Memory B cell (primary cell): ENCODE measurements around the gene DNAJC8.

Experiments
- ATAC-seq: fragments of 150-1000 bp; cut with Tn5 transposase; 2 replicates; pipeline ENCODE4 v1.10.0; 2021; ENCODE audit warnings: low read depth, mild to moderate bottlenecking, moderate library complexity
- DNase-seq, 2 donors: peaks; one replicate each; pipeline ENCODE4 v3.0.0; 2022; ENCODE audit warnings: low spot score in 2 of 2
- H3K27ac Mint-ChIP-seq: one replicate; pipeline ENCODE4 v1.8.0; 2022; ENCODE audit warnings: mild to moderate bottlenecking, moderate library complexity, mixed read lengths
- H3K27me3 Mint-ChIP-seq: one replicate; pipeline ENCODE4 v1.8.0; 2022; ENCODE audit warnings: mixed read lengths
- H3K36me3 Mint-ChIP-seq: one replicate; pipeline ENCODE4 v1.8.0; 2022; ENCODE audit warnings: mild to moderate bottlenecking, mixed read lengths
- H3K4me1 Mint-ChIP-seq: one replicate; pipeline ENCODE4 v1.8.0; 2022; ENCODE audit warnings: mixed read lengths
- H3K4me3 Mint-ChIP-seq: one replicate; pipeline ENCODE4 v1.8.0; 2022; ENCODE audit warnings: mild to moderate bottlenecking, moderate library complexity, mixed read lengths
- H3K9me3 Mint-ChIP-seq: one replicate; pipeline ENCODE4 v1.8.0; 2022; ENCODE audit warnings: mixed read lengths

DNAJC8 gene

GRCh38 chr1:28243685-28244311 is 11.0 kb upstream of the DNAJC8 start:
- peak overlapping the region; percentile 96 for H3K27ac Mint-ChIP-seq
- no peaks in the 10 kb centered on the region for H3K9me3 Mint-ChIP-seq
- H3K4me1 Mint-ChIP-seq, result peaks cover 33% of the 10 kb centered on the region
- ATAC-seq (no peak), DNase-seq (no peak)
- H3K27me3 Mint-ChIP-seq, result no peaks in the 10 kb centered on the region
- H3K4me3 Mint-ChIP-seq, result peak overlapping the region; percentile 33
- H3K36me3 Mint-ChIP-seq, result peaks cover 2% of the 10 kb centered on the region

DNA sequence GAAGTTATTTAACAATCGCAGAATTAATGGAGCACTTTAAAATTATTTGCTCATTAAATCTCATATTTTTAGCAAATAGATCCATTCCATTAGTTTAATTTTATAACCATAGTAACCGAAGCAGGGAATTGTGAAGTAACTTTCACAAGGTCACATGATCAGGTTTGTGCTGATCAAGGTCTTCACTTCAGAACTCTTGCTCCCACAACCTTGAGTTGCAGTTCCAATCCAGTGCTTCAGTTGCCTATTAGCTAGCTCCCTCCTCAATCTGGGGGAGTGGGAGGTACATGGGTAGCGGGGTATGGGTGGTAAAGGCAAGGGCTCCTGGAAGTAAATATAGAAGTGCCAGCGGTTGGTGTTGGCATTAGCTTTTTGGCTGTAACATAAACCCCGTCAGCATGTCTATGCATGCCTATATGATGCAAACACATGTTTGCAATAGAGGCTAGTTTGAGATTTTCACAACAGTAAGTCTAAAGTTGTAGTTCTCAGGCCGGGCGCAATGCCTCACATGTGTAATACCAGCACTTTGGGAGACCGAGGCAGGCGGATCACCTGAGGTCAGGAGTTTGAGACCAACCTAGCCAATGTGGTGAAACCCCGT is 8.9 kb upstream of the DNAJC8 start:
- H3K4me3 Mint-ChIP-seq, result no peak overlapping the region
- H3K4me1 Mint-ChIP-seq, result peaks cover 19% of the 10 kb centered on the region
- DNase-seq, result no peak
- peaks cover 2% of the 10 kb centered on the region for H3K36me3 Mint-ChIP-seq
- H3K27ac Mint-ChIP-seq, result no peak overlapping the region
- H3K27me3 Mint-ChIP-seq, result no peaks in the 10 kb centered on the region
- no peak for ATAC-seq
- no peaks in the 10 kb centered on the region for H3K9me3 Mint-ChIP-seq

DNA sequence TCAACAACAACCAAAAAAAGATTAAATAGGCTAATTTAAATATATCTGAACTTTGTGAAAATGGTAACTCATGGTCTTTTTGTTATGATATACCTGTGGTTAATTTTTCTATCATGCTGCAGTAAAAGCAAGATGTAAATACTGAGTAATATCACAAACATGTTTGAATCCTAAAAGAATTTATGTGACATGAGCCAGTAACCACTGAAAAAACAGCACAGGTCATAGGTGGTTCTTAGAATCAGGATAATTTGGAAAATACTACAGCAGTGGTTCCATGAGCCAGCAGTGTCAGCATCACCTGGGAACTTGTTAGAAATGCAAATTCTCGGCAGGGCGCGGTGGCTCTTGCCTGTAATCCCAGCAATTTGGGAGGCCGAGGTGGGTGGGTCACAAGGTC is 7.2 kb upstream of the DNAJC8 start:
- Mint-ChIP-seq H3K36me3 (peaks cover 2% of the 10 kb centered on the region), H3K9me3 (no peaks in the 10 kb centered on the region), H3K4me3 (no peak overlapping the region), H3K4me1 (peaks cover 14% of the 10 kb centered on the region), H3K27me3 (no peaks in the 10 kb centered on the region), H3K27ac (no peak overlapping the region)
- no peak for ATAC-seq
- DNase-seq, result no peak

DNA sequence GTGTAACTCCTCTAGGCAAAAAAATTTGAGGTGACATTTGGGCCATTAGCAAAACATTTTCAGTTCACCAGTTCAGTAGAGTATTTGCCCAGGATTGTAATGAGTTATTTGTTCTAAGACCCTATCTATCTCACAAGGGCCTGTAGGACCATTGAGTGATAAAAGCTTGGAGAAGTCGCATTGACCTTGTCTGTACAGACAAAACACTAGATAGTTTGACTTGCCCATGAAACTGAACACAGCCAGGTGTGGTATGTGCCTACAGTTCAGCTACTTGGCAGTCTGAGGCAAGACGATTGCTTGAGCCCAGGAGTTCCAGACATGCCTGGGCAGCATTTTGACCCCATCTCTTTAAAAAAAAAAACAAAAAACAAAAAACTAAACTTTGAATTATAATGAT is 6.2 kb upstream of the DNAJC8 start:
- no peak for DNase-seq
- Mint-ChIP-seq H3K27me3 (no peaks in the 10 kb centered on the region), H3K36me3 (peaks cover 2% of the 10 kb centered on the region), H3K9me3 (no peaks in the 10 kb centered on the region), H3K27ac (no peak overlapping the region), H3K4me3 (no peak overlapping the region), H3K4me1 (peaks cover 10% of the 10 kb centered on the region)
- ATAC-seq, result no peak

DNA sequence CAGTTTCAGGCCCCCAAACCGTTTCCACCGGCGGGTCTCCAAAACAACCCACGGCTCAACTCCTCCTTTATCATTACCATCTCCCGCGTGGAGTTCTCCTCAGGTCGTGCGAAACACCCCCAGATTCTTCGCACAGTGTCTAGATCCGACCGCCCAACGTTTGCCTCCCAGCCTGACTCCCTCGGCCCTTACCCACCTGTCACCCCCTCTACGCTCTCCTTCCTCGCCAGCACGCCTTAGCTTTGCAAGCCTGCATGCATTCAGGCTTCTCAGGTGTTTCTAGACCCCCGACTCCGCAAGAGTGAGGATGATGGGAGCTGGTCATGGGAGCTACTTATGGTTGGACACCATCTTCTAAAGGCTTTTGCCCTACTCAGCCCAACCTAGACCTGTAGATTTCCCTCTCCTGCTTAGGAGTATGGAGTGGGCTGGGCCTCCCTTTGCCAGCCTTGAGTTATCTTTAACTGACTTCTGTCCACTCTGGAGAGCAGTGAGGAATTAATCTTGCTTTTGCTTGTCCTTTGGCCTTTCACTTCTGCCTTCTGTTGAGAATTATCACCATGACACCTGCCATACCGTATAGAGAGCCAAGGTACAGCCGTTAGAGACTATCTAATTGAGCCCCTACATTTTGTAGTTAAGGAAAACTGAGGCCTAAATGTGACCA is 4.0 kb upstream of the DNAJC8 start:
- Mint-ChIP-seq H3K4me3 (no peak overlapping the region), H3K27me3 (no peaks in the 10 kb centered on the region), H3K4me1 (peaks cover 8% of the 10 kb centered on the region), H3K27ac (no peak overlapping the region), H3K36me3 (peaks cover 2% of the 10 kb centered on the region), H3K9me3 (no peaks in the 10 kb centered on the region)
- no peak for DNase-seq
- ATAC-seq, result no peak

- H3K4me3 Mint-ChIP-seq, result no peak within 1 kb of the TSS
- peaks cover 8% of the 10 kb centered on the region for H3K4me1 Mint-ChIP-seq
- H3K27ac Mint-ChIP-seq, result no peak within 1 kb of the TSS
- H3K27me3 Mint-ChIP-seq, result no peaks in the 10 kb centered on the region
- ATAC-seq (peak; percentile 90), DNase-seq (peak; percentile 81 to 90)
- no peaks in the 10 kb centered on the region for H3K9me3 Mint-ChIP-seq
- H3K36me3 Mint-ChIP-seq, result peaks cover 2% of the 10 kb centered on the region
Observed at GRCh38 chr1:28235755-28236655, 3.2 kb upstream of the DNAJC8 start, which contains the start of gene ATP5IF1. ATP5IF1 (plus strand) TSS chr1:28236124; CDS start chr1:28236184, 60 bp downstream.

DNA sequence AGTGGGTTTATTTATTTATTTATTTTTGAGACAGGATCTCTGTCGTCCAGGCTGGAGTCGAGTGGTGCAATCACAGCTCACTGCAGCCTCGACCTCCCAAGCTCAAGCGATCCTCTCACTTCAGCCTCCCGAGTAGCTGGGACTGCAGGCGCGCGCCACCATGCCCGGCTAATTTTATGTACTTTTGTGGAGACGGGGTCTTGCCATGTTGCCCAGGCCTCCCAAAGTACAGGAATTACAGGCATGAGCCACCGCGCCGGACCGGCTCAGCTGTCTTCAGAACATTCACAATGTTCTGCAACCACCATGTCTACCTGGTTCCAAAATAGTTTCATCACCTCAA is 406 bp upstream of the DNAJC8 start:
- Mint-ChIP-seq H3K4me3 (peak overlapping the region; percentile 21), H3K4me1 (peaks cover 13% of the 10 kb centered on the region), H3K27me3 (no peaks in the 10 kb centered on the region), H3K9me3 (no peaks in the 10 kb centered on the region), H3K36me3 (peaks cover 2% of the 10 kb centered on the region), H3K27ac (peak overlapping the region; percentile 97)
- no peak for DNase-seq
- ATAC-seq, result no peak

- Mint-ChIP-seq H3K9me3 (no peaks in the 10 kb centered on the region), H3K4me3 (no peak overlapping the region), H3K36me3 (peaks cover 10% of the 10 kb centered on the region), H3K4me1 (peaks cover 13% of the 10 kb centered on the region), H3K27me3 (no peaks in the 10 kb centered on the region), H3K27ac (no peak overlapping the region)
- DNase-seq (no peak), ATAC-seq (no peak)
Observed at GRCh38 chr1:28229996-28230395, 2.8 kb downstream of the DNAJC8 start.

- no peak for ATAC-seq
- no peak overlapping the region for H3K27ac Mint-ChIP-seq
- peaks cover 13% of the 10 kb centered on the region for H3K4me1 Mint-ChIP-seq
- no peaks in the 10 kb centered on the region for H3K9me3 Mint-ChIP-seq
- no peak overlapping the region for H3K4me3 Mint-ChIP-seq
- H3K36me3 Mint-ChIP-seq, result peaks cover 14% of the 10 kb centered on the region
- no peaks in the 10 kb centered on the region for H3K27me3 Mint-ChIP-seq
- DNase-seq, result no peak
Observed at GRCh38 chr1:28229089-28229488, 3.7 kb downstream of the DNAJC8 start.

DNA sequence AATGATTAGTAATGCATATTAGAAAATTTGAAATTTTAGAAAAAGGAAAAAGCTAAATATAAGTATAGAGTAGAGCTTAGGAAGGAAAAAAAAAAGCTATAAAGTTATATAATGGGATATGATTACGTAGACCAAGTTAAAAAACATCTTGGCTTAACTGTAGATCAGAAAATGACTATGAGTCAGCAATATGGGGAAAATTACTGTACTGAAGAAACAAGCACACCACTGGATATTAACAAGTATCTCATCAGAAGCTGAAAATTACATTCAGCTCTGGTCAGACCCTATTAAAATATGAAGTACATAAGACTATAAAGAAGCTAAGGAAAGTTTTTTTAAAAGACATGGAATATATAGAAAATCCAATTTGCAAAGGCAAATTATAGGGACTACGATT is 19.5 kb downstream of the DNAJC8 start:
- Mint-ChIP-seq H3K36me3 (peaks cover 8% of the 10 kb centered on the region), H3K27ac (no peak overlapping the region), H3K4me1 (peaks cover 6% of the 10 kb centered on the region), H3K27me3 (no peaks in the 10 kb centered on the region), H3K4me3 (no peak overlapping the region), H3K9me3 (no peaks in the 10 kb centered on the region)
- ATAC-seq, result no peak
- DNase-seq, result no peak

- H3K27me3 Mint-ChIP-seq, result no peaks in the 10 kb centered on the region
- no peak overlapping the region for H3K4me3 Mint-ChIP-seq
- no peak for DNase-seq
- H3K4me1 Mint-ChIP-seq, result peaks cover 7% of the 10 kb centered on the region
- H3K27ac Mint-ChIP-seq, result no peak overlapping the region
- peaks cover 10% of the 10 kb centered on the region for H3K36me3 Mint-ChIP-seq
- no peaks in the 10 kb centered on the region for H3K9me3 Mint-ChIP-seq
- no peak for ATAC-seq
Observed at GRCh38 chr1:28209700-28210099, 23.1 kb downstream of the DNAJC8 start.

DNA sequence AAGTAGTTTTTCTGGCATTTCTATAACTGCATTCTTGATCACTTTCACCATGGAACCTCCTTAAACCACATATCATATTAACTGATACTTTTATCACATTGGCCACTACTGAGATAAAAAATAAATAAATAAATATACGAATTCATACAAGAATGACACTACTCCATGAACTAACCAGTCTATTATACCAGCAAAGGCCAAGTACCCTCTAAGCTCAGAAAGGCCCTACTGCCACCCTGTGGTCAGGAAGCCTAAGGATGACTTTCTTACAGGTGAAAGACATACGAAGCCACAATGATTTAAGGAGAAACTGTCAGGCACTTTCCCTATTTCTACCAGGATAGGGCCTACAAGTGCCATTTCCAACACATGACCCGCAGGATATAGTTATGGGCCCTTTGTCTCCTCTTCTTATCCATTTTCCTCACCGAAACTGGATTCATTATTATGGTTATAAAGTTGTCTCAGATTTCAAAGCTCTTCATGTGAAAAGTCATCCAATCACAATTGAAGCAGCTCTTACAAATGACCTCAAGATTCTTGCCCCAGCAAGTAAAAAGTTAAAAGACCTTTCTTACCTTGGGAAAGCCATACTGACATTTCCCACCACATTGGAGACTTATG is 23.9 kb downstream of the DNAJC8 start:
- H3K9me3 Mint-ChIP-seq, result no peaks in the 10 kb centered on the region
- H3K36me3 Mint-ChIP-seq, result peaks cover 13% of the 10 kb centered on the region
- H3K4me3 Mint-ChIP-seq, result no peak overlapping the region
- H3K27ac Mint-ChIP-seq, result peak overlapping the region; percentile 63
- no peaks in the 10 kb centered on the region for H3K27me3 Mint-ChIP-seq
- H3K4me1 Mint-ChIP-seq, result peaks cover 7% of the 10 kb centered on the region
- DNase-seq (peak; percentile 55 to 62), ATAC-seq (peak; percentile 89)

GRCh38 chr1:28205243-28205642 is 27.6 kb downstream of the DNAJC8 start:
- ATAC-seq, result no peak
- Mint-ChIP-seq H3K36me3 (peaks cover 25% of the 10 kb centered on the region), H3K27me3 (no peaks in the 10 kb centered on the region), H3K27ac (no peak overlapping the region), H3K9me3 (no peaks in the 10 kb centered on the region), H3K4me1 (peaks cover 9% of the 10 kb centered on the region), H3K4me3 (no peak overlapping the region)
- no peak for DNase-seq
